Suprapubic skin (tissue), 4 donors: ENCODE measurements around the gene PRR33. TPM values are rescaled to one million over a fixed set of nuclear protein-coding genes. Genes with fewer than 3 reads are reported as not detected.
A peak's percentile ranks its signal among the peaks of the same experiment; 100 is the strongest.

ENCODE experiments used
- DNase-seq, 2 donors: peaks; one replicate each; pipeline ENCODE4 v3.0.0-alpha.2; 2019; ENCODE audit warnings: low spot score in 2 of 2
- H3K27ac ChIP-seq: fragments of 200-600 bp; sonication (generic); one replicate; pipeline ENCODE4 v1.5.1; 2019
- H3K27me3 ChIP-seq: fragments of 200-600 bp; sonication (generic); one replicate; pipeline ENCODE4 v1.5.1; 2019
- H3K36me3 ChIP-seq: fragments of 200-600 bp; sonication (generic); one replicate; pipeline ENCODE4 v1.5.1; 2019
- H3K4me1 ChIP-seq: fragments of 200-600 bp; sonication (generic); one replicate; pipeline ENCODE4 v1.5.1; 2019
- H3K4me3 ChIP-seq: fragments of 200-600 bp; sonication (generic); one replicate; pipeline ENCODE4 v1.5.1; 2019; ENCODE audit warnings: mild to moderate bottlenecking
- H3K9me3 ChIP-seq: fragments of 200-600 bp; sonication (generic); one replicate; pipeline ENCODE4 v1.5.1; 2019
- CTCF ChIP-seq, 2 donors: fragments of 200-600 bp in 1 of 2; fragments of 450-650 bp in 1 of 2; sonication (generic) in 1 of 2; IDR thresholded peaks; one replicate each; pipeline ENCODE4 v1.5.1; 2016 to 2019; ENCODE audit warnings: antibody characterized with exemption in 2 of 2, mild to moderate bottlenecking in 1 of 2, moderate library complexity in 1 of 2
- EP300 ChIP-seq: sonication (generic); formaldehyde crosslinking; IDR thresholded peaks from one replicate; pipeline ENCODE4 v1.6.1; 2017; ENCODE audit warnings: antibody characterized with exemption
- POLR2A ChIP-seq, 2 donors: fragments of 450-650 bp; IDR thresholded peaks; one replicate each; pipeline ENCODE4 v1.6.1; 2017; ENCODE audit warnings: antibody characterized with exemption in 2 of 2, mild to moderate bottlenecking in 2 of 2, moderate library complexity in 2 of 2
- POLR2AphosphoS5 ChIP-seq, 3 donors: sonication (generic); formaldehyde crosslinking; IDR thresholded peaks; one replicate each; pipeline ENCODE4 v1.6.1; 2017; ENCODE audit warnings: antibody characterized with exemption in 3 of 3
- WGBS: methylation state at CpG from one replicate; pipeline ENCODE4 v1.1.5; 2018; 5-methylcytosine and 5-hydroxymethylcytosine counted together
- total RNA-seq, 4 donors: library from RNA; depleted of rRNA; stranded (reverse); fragments of >200 nt; gene quantifications; one replicate each; pipeline ENCODE4 v1.1.0, GENCODE V29; 2016

Gene PRR33
- total RNA-seq, 4 donors from 2014 or later: not detected

- peak in 1 of 2 donors; percentile 26 for DNase-seq
- H3K9me3 ChIP-seq: no peaks in the 10 kb centered on the region
- H3K36me3 ChIP-seq: peaks cover 57% of the 10 kb centered on the region
- TF ChIP-seq POLR2A (IDR thresholded peaks at IDR 0.05) (no peak), CTCF (IDR thresholded peaks at IDR 0.05) (no peak), POLR2AphosphoS5 (IDR thresholded peaks at IDR 0.05) (no peak), EP300 (no peak)
- no peak overlapping the region for H3K4me3 ChIP-seq
- 87% methylated on average over 5 of the region's 5 CpGs for WGBS
- H3K4me1 ChIP-seq: peaks cover 53% of the 10 kb centered on the region
- H3K27ac ChIP-seq: no peak overlapping the region
- no peaks in the 10 kb centered on the region for H3K27me3 ChIP-seq
Measured at GRCh38 chr11:1884303-1884700, 7.4 kb downstream of the PRR33 start.

- no peaks in the 10 kb centered on the region for H3K9me3 ChIP-seq
- no peak for TF ChIP-seq POLR2A (IDR thresholded peaks at IDR 0.05)
- TF ChIP-seq EP300: no peak
- no peak for TF ChIP-seq CTCF (IDR thresholded peaks at IDR 0.05)
- no peak for TF ChIP-seq POLR2AphosphoS5 (IDR thresholded peaks at IDR 0.05)
- H3K36me3 ChIP-seq: peaks cover 51% of the 10 kb centered on the region
- no peak overlapping the region for H3K4me3 ChIP-seq
- WGBS: 83% methylated on average over 10 of the region's 14 CpGs
- H3K27ac ChIP-seq: no peak overlapping the region
- H3K4me1 ChIP-seq: peaks cover 53% of the 10 kb centered on the region
- H3K27me3 ChIP-seq: no peaks in the 10 kb centered on the region
- peak in 1 of 2 donors; percentile 79 for DNase-seq
Measured at GRCh38 chr11:1883346-1884302, 8.1 kb downstream of the PRR33 start.

- peak; percentile 85 to 86 for DNase-seq
- WGBS: 28% methylated on average over 3 of the region's 23 CpGs
- peak overlapping the region; percentile 90 for H3K27ac ChIP-seq
- H3K4me1 ChIP-seq: peaks cover 53% of the 10 kb centered on the region
- peaks cover 42% of the 10 kb centered on the region for H3K36me3 ChIP-seq
- H3K4me3 ChIP-seq: no peak overlapping the region
- no peaks in the 10 kb centered on the region for H3K27me3 ChIP-seq
- H3K9me3 ChIP-seq: no peaks in the 10 kb centered on the region
- TF ChIP-seq POLR2A (IDR thresholded peaks at IDR 0.05) (no peak), EP300 (no peak), POLR2AphosphoS5 (IDR thresholded peaks at IDR 0.05) (no peak), CTCF (IDR thresholded peaks at IDR 0.05) (peak; percentile 75 to 89)
Measured at GRCh38 chr11:1882265-1883238, 9.1 kb downstream of the PRR33 start.

- H3K36me3 ChIP-seq: peaks cover 35% of the 10 kb centered on the region
- 45% methylated on average over 18 of the region's 43 CpGs for WGBS
- H3K4me1 ChIP-seq: peaks cover 58% of the 10 kb centered on the region
- peak overlapping the region; percentile 90 for H3K27ac ChIP-seq
- no peaks in the 10 kb centered on the region for H3K27me3 ChIP-seq
- no peak for TF ChIP-seq POLR2A (IDR thresholded peaks at IDR 0.05)
- TF ChIP-seq CTCF (IDR thresholded peaks at IDR 0.05): no peak
- TF ChIP-seq POLR2AphosphoS5 (IDR thresholded peaks at IDR 0.05): no peak
- TF ChIP-seq EP300: no peak
- peak; percentile 73 to 82 for DNase-seq
- H3K4me3 ChIP-seq: no peak overlapping the region
- H3K9me3 ChIP-seq: no peaks in the 10 kb centered on the region
Measured at GRCh38 chr11:1881442-1882264, 10.0 kb downstream of the PRR33 start.
